LNCAP (cell line): ENCODE data around the gene OR6B3.

Source experiments
- TF ChIP-seq, protein P1 (sequence below): fragments of 450-650 bp; IDR thresholded peaks from 2 replicates; pipeline ENCODE4 v1.5.1; 2017; ENCODE audit warnings: mild to moderate bottlenecking

OR6B3 gene

DNA sequence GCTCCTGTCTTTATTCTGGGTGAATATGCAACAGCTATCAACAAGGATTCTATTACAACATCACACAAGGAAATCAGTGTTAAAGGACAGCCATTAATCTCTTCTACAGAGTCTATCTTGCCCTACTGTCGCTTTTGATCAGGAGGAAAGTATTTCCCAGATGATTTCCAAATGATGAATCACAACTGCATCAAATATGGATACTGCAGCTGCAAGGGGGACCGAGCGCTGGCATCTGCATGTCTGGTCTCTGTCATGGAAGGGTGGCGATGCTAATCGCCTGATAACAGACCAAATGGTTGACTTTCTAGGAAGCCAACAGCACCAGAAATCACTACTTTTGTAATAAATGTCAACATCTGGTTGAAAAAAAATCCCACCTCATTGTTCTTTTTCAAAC lies 21.2 kb upstream of the OR6B3 start:
- TF ChIP-seq, protein P1, sequence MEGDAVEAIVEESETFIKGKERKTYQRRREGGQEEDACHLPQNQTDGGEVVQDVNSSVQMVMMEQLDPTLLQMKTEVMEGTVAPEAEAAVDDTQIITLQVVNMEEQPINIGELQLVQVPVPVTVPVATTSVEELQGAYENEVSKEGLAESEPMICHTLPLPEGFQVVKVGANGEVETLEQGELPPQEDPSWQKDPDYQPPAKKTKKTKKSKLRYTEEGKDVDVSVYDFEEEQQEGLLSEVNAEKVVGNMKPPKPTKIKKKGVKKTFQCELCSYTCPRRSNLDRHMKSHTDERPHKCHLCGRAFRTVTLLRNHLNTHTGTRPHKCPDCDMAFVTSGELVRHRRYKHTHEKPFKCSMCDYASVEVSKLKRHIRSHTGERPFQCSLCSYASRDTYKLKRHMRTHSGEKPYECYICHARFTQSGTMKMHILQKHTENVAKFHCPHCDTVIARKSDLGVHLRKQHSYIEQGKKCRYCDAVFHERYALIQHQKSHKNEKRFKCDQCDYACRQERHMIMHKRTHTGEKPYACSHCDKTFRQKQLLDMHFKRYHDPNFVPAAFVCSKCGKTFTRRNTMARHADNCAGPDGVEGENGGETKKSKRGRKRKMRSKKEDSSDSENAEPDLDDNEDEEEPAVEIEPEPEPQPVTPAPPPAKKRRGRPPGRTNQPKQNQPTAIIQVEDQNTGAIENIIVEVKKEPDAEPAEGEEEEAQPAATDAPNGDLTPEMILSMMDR = no peak

- TF ChIP-seq, protein P1 = no peak
Measured at GRCh38 chr2:240070907-240071306, 17.6 kb upstream of the OR6B3 start.

GRCh38 chr2:240069829-240070228 lies 16.5 kb upstream of the OR6B3 start:
- TF ChIP-seq, protein P1 = no peak

GRCh38 chr2:240068193-240068592 lies 14.9 kb upstream of the OR6B3 start:
- TF ChIP-seq, protein P1 = no peak

- TF ChIP-seq, protein P1 = no peak
Measured at GRCh38 chr2:240066489-240066888, 13.2 kb upstream of the OR6B3 start.

- TF ChIP-seq, protein P1 = no peak
Measured at GRCh38 chr2:240064898-240065297, 11.6 kb upstream of the OR6B3 start.

- TF ChIP-seq, protein P1 = peak; percentile 60
Measured at GRCh38 chr2:240060977-240061591, 7.8 kb upstream of the OR6B3 start.

DNA sequence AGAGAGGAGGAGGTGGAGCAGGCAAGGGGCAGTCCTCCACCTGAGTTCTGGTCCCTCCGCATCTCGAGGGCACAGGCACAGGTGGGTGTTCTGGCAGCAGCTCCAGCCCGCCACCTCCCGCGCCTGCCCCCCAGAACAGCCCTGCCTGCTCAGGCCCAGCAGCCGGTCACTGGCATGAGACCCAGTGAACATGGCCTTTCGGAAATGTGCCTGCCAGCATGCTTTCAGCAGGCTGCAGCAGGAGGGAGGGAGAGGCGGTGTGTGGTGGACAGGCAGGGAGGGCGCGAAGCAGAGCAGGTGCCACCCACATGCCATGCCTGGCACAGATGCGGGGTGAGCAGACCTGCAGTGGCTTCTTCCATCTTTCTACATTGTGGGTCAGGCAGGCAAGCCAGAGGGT lies 3.4 kb upstream of the OR6B3 start:
- TF ChIP-seq, protein P1 = no peak
